K562 (cell line): ENCODE measurements around the gene ZNF264. TPM values are rescaled to one million over a fixed set of nuclear protein-coding genes. Genes with fewer than 3 reads are reported as not detected.

Source experiments
- ATAC-seq: fragments of 200-7000 bp; cut with Tn5 transposase; 3 replicates; pipeline ENCODE4 v1.9.1; 2020; ENCODE audit warnings: moderate library complexity
- Bru-seq: library from RNA; stranded (reverse); fragments of 400-500 nt; gene quantifications from one replicate; lab custom pipeline; 2021; lab: Mats Ljungman, UMichigan
- BruChase-seq, 2 experiments: library from RNA; stranded (reverse); fragments of 400-500 nt; gene quantifications; one replicate each; lab custom pipeline; 2021; lab: Mats Ljungman, UMichigan
- BruUV-seq: library from RNA; stranded (reverse); fragments of 400-500 nt; replicated peaks from 2 replicates; lab custom pipeline; 2021; lab: Mats Ljungman, UMichigan
- CTCF ChIA-PET: fragments of 300-600 bp; formaldehyde crosslinking; extraction: SDS; loops from one replicate; lab custom pipeline; 2021; ENCODE audit warnings: low intra/inter-chr PET ratio; lab: Yijun Ruan, JAX
- POLR2A ChIA-PET: fragments of 300-600, 350-650 bp; sonication (Branson Sonifier 250); formaldehyde crosslinking; extraction: SDS; loops from one replicate; lab custom pipeline; 2021; ENCODE audit warnings: antibody characterized with exemption, inconsistent platforms; lab: Yijun Ruan, JAX
- DNase-seq, 4 experiments: peaks; one replicate each; pipeline versions ENCODE4 v3.0.0 to v3.0.0-alpha.2; 2011 to 2018; ENCODE audit warnings: low spot score in 3 of 4, mixed read lengths in 3 of 4; ENCODE audit errors: extremely low read depth in 1 of 4
- FAIRE-seq: peaks from 2 replicates; lab custom pipeline; 2011; peaks lifted over from hg19 to GRCh38; lab: Jason Lieb, UNC
- H2AFZ ChIP-seq: 2 replicates; pipeline ENCODE4 v1.6.0; 2011; ENCODE audit warnings: low read depth, low read length, control low read depth, inconsistent platforms
- H3K27ac ChIP-seq: fragments of 200-600 bp; 3 replicates; pipeline ENCODE4 v1.8.0; 2011; ENCODE audit warnings: low read depth, mild to moderate bottlenecking, control low read depth, inconsistent platforms, low read length, moderate library complexity, mixed read lengths; ENCODE audit errors: extremely low read depth
- H3K27me3 ChIP-seq, 2 experiments: fragments of 300-600 bp in 1 of 2; 2 replicates in 1 of 2; 3 replicates in 1 of 2; pipeline versions ENCODE4 v1.6.0 to v1.8.0; 2011; ENCODE audit warnings: inconsistent platforms in 2 of 2, low read length in 2 of 2, mild to moderate bottlenecking in 1 of 2, mixed read lengths in 1 of 2, moderate library complexity in 1 of 2; ENCODE audit not compliant: control insufficient read depth in 2 of 2, insufficient read depth in 2 of 2
- H3K36me3 ChIP-seq: fragments of 300-600 bp; 3 replicates; pipeline ENCODE4 v1.8.0; 2011; ENCODE audit warnings: mild to moderate bottlenecking, low read length, inconsistent platforms; ENCODE audit not compliant: control insufficient read depth, insufficient read depth
- H3K4me1 ChIP-seq, 2 experiments: fragments of 200-600 bp in 1 of 2; replicated peaks in 1 of 2; 2 replicates in 1 of 2; 3 replicates in 1 of 2; pipeline versions ENCODE4 v1.5.1 to v1.8.0; 2011; ENCODE audit warnings: inconsistent platforms in 2 of 2, low read length in 2 of 2, mild to moderate bottlenecking in 1 of 2, mixed read lengths in 1 of 2, moderate library complexity in 1 of 2; ENCODE audit not compliant: control insufficient read depth in 2 of 2, insufficient read depth in 2 of 2
- H3K4me2 ChIP-seq: 2 replicates; pipeline ENCODE4 v1.6.1; 2011; ENCODE audit warnings: low read length, control low read depth, inconsistent platforms, mixed read lengths; ENCODE audit not compliant: insufficient read depth
- H3K4me3 ChIP-seq: fragments of 200-600 bp; sonication (generic), shearing (Covaris generic); 2 replicates; pipeline ENCODE4 v1.5.1; 2016; ENCODE audit warnings: control low read depth, inconsistent platforms
- H3K79me2 ChIP-seq: fragments of 200-600 bp; 3 replicates; pipeline ENCODE4 v1.8.0; 2011; ENCODE audit warnings: low read length, inconsistent platforms; ENCODE audit not compliant: control insufficient read depth, insufficient read depth
- H3K9ac ChIP-seq, 2 experiments: 2 replicates each; pipeline versions ENCODE4 v1.6.0 to v1.6.1; 2011; ENCODE audit warnings: low read depth in 2 of 2, low read length in 2 of 2, control low read depth in 1 of 2, inconsistent platforms in 1 of 2, mild to moderate bottlenecking in 1 of 2, mixed read lengths in 1 of 2; ENCODE audit not compliant: insufficient read depth in 1 of 2
- H3K9me1 ChIP-seq: one replicate; pipeline ENCODE4 v1.6.0; 2011; ENCODE audit warnings: inconsistent platforms, mild to moderate bottlenecking, low read length, moderate library complexity; ENCODE audit not compliant: control insufficient read depth, insufficient read depth
- H3K9me3 ChIP-seq: replicated peaks from 2 replicates; pipeline ENCODE4 v1.5.1; 2011; ENCODE audit warnings: low read depth, low read length, inconsistent platforms; ENCODE audit not compliant: control insufficient read depth, insufficient read depth
- H4K20me1 ChIP-seq: replicated peaks from 2 replicates; pipeline ENCODE4 v1.6.1; 2011; ENCODE audit warnings: low read length, inconsistent platforms, mixed read lengths; ENCODE audit not compliant: control insufficient read depth, insufficient read depth
- E2F3 ChIP-seq: fragments of 250-450 bp; sonication (Bioruptor Pico); IDR thresholded peaks from 2 replicates; pipeline ENCODE4 v1.4.0; 2020; ENCODE audit warnings: mild to moderate bottlenecking
- FOXK2 ChIP-seq, 2 experiments: fragments of 450-650 bp; IDR thresholded peaks in 1 of 2; conservative IDR thresholded peaks in 1 of 2; 2 replicates each; pipeline ENCODE4 v1.6.1; 2016; ENCODE audit warnings: low read depth in 2 of 2, mild to moderate bottlenecking in 1 of 2
- GATAD2A ChIP-seq: fragments of 450-650 bp; IDR thresholded peaks from 2 replicates; pipeline ENCODE4 v1.6.1; 2017
- IRF9 ChIP-seq: fragments of 450-650 bp; IDR thresholded peaks from 2 replicates; pipeline ENCODE4 v1.6.1; 2016; ENCODE audit warnings: missing biosample characterization, missing genetic modification characterization
- JUNB ChIP-seq: fragments of 450-650 bp; formaldehyde crosslinking; conservative IDR thresholded peaks from 2 replicates; pipeline ENCODE4 v1.4.0; 2020; ENCODE audit warnings: mild to moderate bottlenecking
- MTA3 ChIP-seq: fragments of 450-650 bp; formaldehyde crosslinking; IDR thresholded peaks from 2 replicates; pipeline ENCODE4 v1.6.1; 2017; ENCODE audit warnings: mild to moderate bottlenecking, borderline replicate concordance
- NELFE ChIP-seq: IDR thresholded peaks from 2 replicates; pipeline ENCODE4 v1.6.1; 2011; ENCODE audit warnings: mild to moderate bottlenecking; ENCODE audit not compliant: insufficient read depth, insufficient read length
- PCBP2 ChIP-seq: fragments of 200-400 bp; formaldehyde crosslinking; IDR thresholded peaks from 2 replicates; pipeline ENCODE4 v1.6.1; 2018; ENCODE audit warnings: low read length, low read depth, mild to moderate bottlenecking, moderate library complexity; ENCODE audit not compliant: poor library complexity, severe bottlenecking
- PHF20 ChIP-seq: fragments of 450-650 bp; IDR thresholded peaks from 2 replicates; pipeline ENCODE4 v1.6.1; 2018; ENCODE audit not compliant: partially characterized antibody
- POLR2B ChIP-seq: fragments of 450-650 bp; IDR thresholded peaks from 2 replicates; pipeline ENCODE4 v1.6.1; 2018; ENCODE audit warnings: low read depth; ENCODE audit not compliant: partially characterized antibody
- RAD51 ChIP-seq: fragments of 450-650 bp; IDR thresholded peaks from 2 replicates; pipeline ENCODE4 v1.7.1; 2016; ENCODE audit warnings: low read depth, mild to moderate bottlenecking, borderline replicate concordance
- SOX6 ChIP-seq: fragments of 450-650 bp; IDR thresholded peaks from 2 replicates; pipeline ENCODE4 v1.6.1; 2014; ENCODE audit warnings: mild to moderate bottlenecking
- STAT5A ChIP-seq: IDR thresholded peaks from 2 replicates; pipeline ENCODE4 v1.6.1; 2012; ENCODE audit warnings: low read length, inconsistent platforms, borderline replicate concordance
- ZNF197 ChIP-seq: fragments of 200-800 bp; sonication (Bioruptor generic); IDR thresholded peaks from 2 replicates; pipeline ENCODE4 v1.6.1; 2016; ENCODE audit warnings: low read depth, missing genetic modification characterization, missing compliant biosample characterization
- ZNF699 ChIP-seq: fragments of 250-450 bp; sonication (Bioruptor Pico); IDR thresholded peaks from 2 replicates; pipeline ENCODE4 v1.8.0; 2021; ENCODE audit warnings: mild to moderate bottlenecking, moderate library complexity; ENCODE audit not compliant: insufficient replicate concordance
- WGBS: fragments of 100-300 bp; shearing (Covaris generic); methylation state at CpG from one replicate; pipeline ENCODE4 v1.1.6; 2016; ENCODE audit warnings: low coverage, mixed read lengths; ENCODE audit not compliant: insufficient coverage; ENCODE audit errors: missing lambda C conversion rate; 5-methylcytosine and 5-hydroxymethylcytosine counted together
- in situ Hi-C: fragments of 300-500 bp; cut with MboI; formaldehyde crosslinking; loops from 4 replicates; pipeline ENCODE4 v1.15.0; 2018; ENCODE audit warnings: inconsistent platforms, mixed read lengths
- intact Hi-C: fragments of 100-400 bp; cut with micrococcal nuclease; formaldehyde crosslinking; loops from 2 replicates; pipeline ENCODE4 v1.14.2; 2022
- long read RNA-seq, 3 experiments: library from polyadenylated mRNA in 2 of 3; library from RNA in 1 of 3; unstranded in 2 of 3; stranded (forward) in 1 of 3; transcript quantifications; one replicate each; pipeline ENCODE4 v2.0.0, GENCODE V29; 2019 to 2022
- polyA minus RNA-seq, 3 experiments: library from RNA; depleted of rRNA, polyadenylated mRNA; stranded (reverse); fragments of >200 nt; gene quantifications; 2 replicates each; pipeline ENCODE4 v1.2.3, GENCODE V29; 2011
- polyA plus RNA-seq, 8 experiments: library from polyadenylated mRNA; depleted of rRNA in 4 of 8; stranded (reverse) in 5 of 8; unstranded in 3 of 8; fragments of >200 nt; fragmentation: Nextera tagmentation in 2 of 8; fragmentation: Illumina TruSeq in 1 of 8; extraction: Ambion mirVana in 2 of 8; extraction: Trizol in 1 of 8; gene quantifications; 2 replicates each; pipeline versions ENCODE4 v1.2.1 to v1.2.3, GENCODE V29; 2011 to 2014; ENCODE audit warnings: inconsistent platforms in 1 of 8, missing spikeins in 1 of 8
- total RNA-seq, 7 experiments: library from RNA; depleted of rRNA in 6 of 7; stranded (reverse); fragments of >200 nt in 6 of 7; fragmentation: Illumina TruSeq in 2 of 7; extraction: Trizol in 2 of 7; gene quantifications; 2 replicates each; pipeline versions ENCODE4 v1.2.1 to v1.2.3, GENCODE V29; 2011 to 2021; ENCODE audit warnings: low replicate concordance in 1 of 7

The ZNF264 gene
- total RNA-seq (2011; cell fraction: chromatin; rRNA removed; ENCODE audit: low replicate concordance) = 8.5 and 11.7 TPM in 2 replicates
- 5.8 TPM in 2 replicates for total RNA-seq (2011; cell fraction: nucleolus; rRNA removed)
- 4.7 and 5.3 TPM in 2 replicates for total RNA-seq (2011; cell fraction: nucleoplasm; rRNA removed)
- total RNA-seq (2014; rRNA removed) (6.8 and 7.9 TPM in 2 replicates), total RNA-seq (2014; rRNA removed; fragmentation: Illumina TruSeq; extraction: Trizol) (1.3 and 1.5 TPM in 2 replicates), total RNA-seq (2015; rRNA removed; fragmentation: Illumina TruSeq; extraction: Trizol) (1.7 and 2.0 TPM in 2 replicates), total RNA-seq (2021) (2.5 and 2.8 TPM in 2 replicates), polyA plus RNA-seq (2011; rRNA removed) (1.5 and 1.6 TPM in 2 replicates), polyA plus RNA-seq (2014; fragmentation: Illumina TruSeq; extraction: Trizol) (0.76 and 0.77 TPM in 2 replicates), polyA plus RNA-seq (2014; fragmentation: Nextera tagmentation; extraction: Ambion mirVana) (under 1 TPM; 0.08 to 0.13 TPM), polyA plus RNA-seq (2014; rRNA removed) (0.99 and 2.4 TPM in 2 replicates), polyA minus RNA-seq (2011; rRNA and poly(A)+ RNA removed) (6.0 and 7.0 TPM in 2 replicates), Bru-seq, nascent RNA (percentile 49 among the genes with signal in this experiment), BruChase-seq, experiment 1, labeled RNA remaining after a 2-hour chase (percentile 56 among the genes with signal in this experiment), BruChase-seq, experiment 2, labeled RNA remaining after a 6-hour chase (percentile 58 among the genes with signal in this experiment)
- polyA plus RNA-seq (2011; cell fraction: cytosol; rRNA removed) = 0.97 and 2.1 TPM in 2 replicates
- polyA plus RNA-seq (2011; cell fraction: nucleus; rRNA removed) = 2.7 and 3.9 TPM in 2 replicates
- 1.4 and 1.8 TPM in 2 replicates for polyA plus RNA-seq (2012)
- 2.0 and 2.5 TPM in 2 replicates for polyA minus RNA-seq (2011; cell fraction: cytosol; rRNA and poly(A)+ RNA removed)
- polyA minus RNA-seq (2011; cell fraction: nucleus; rRNA and poly(A)+ RNA removed) = 3.0 and 8.0 TPM in 2 replicates
- long read RNA-seq, experiment 1, partial matches to known transcripts = 0 of 3 reads
- long read RNA-seq, experiment 1, other reads (novel, unspliced or antisense) = 2 of 3 reads
- long read RNA-seq, experiment 2, partial matches to known transcripts = 0 of 1 reads
- long read RNA-seq, experiment 2, other reads (novel, unspliced or antisense) = 1 of 1 reads
- long read RNA-seq, experiment 3 = 0 reads

GRCh38 chr19:57191141-57192076, at the start of gene ZNF264:
Gene ZNF264, plus strand, starts transcription at chr19:57191500. Its CDS starts 414 bp downstream, at chr19:57191914.
- ChIA-PET POLR2A (interaction anchor here (0.7 kb wide), 1 partner anchor 130 kb away, joined by 3 read pairs; no protein-coding TSS in a partner anchor), CTCF (no interaction called here)
- peak within 1 kb of the TSS; percentile 99 for H2AFZ ChIP-seq
- H3K27me3 ChIP-seq = no peaks in the 10 kb centered on the region
- H4K20me1 ChIP-seq = no peaks in the 10 kb centered on the region
- FAIRE-seq (peak; percentile 52), ATAC-seq (peak; percentile 96), DNase-seq (peak; percentile 58 to 67 (median 66))
- in situ Hi-C loops (no loop called here), intact Hi-C loops (no loop called here)
- H3K4me1 ChIP-seq = peaks cover 3 to 11% of the 10 kb centered on the region in 2 experiments; a peak in 3 of 5 replicates
- H3K36me3 ChIP-seq = 0 out of 3 replicates have a peak, but pooled peaks cover 2% of the 10 kb centered on the region
- H3K4me3 ChIP-seq = peak within 1 kb of the TSS; percentile 61
- BruUV-seq = TSS peak; percentile 49
- peak within 1 kb of the TSS; percentile 84 for H3K4me2 ChIP-seq
- 12% methylated on average over 60 of the region's 81 CpGs for WGBS
- H3K27ac ChIP-seq = peak within 1 kb of the TSS; percentile 70
- peaks cover 9% of the 10 kb centered on the region; the same call in 2 of the 3 replicates for H3K79me2 ChIP-seq
- H3K9ac ChIP-seq = peak within 1 kb of the TSS; percentile 67 to 86; a peak in 3 of 4 replicates
- H3K9me1 ChIP-seq = no peaks in the 10 kb centered on the region
- peaks cover 11% of the 10 kb centered on the region for H3K9me3 ChIP-seq
- TF ChIP-seq POLR2B (peak; percentile 25), ZNF699 (CRISPR knock-in tag) (no peak), PHF20 (no peak), SOX6 (no peak), IRF9 (tag) (no peak), E2F3 (CRISPR knock-in tag) (no peak), GATAD2A (no peak), MTA3 (no peak), FOXK2 (conservative IDR thresholded peaks at IDR 0.05 in 1 of 2, IDR thresholded peaks at IDR 0.05 in 1 of 2; ENCODE audit: low read depth in 2 of 2) (no peak), JUNB (CRISPR knock-in tag) (no peak), RAD51 (no peak), STAT5A (no peak), PCBP2 (no peak), NELFE (no peak), ZNF197 (CRISPR knock-in tag) (no peak)
